Thoracic aorta endothelial cell (primary cell): ENCODE results near the gene IFNA7. TPM values are rescaled to one million over a fixed set of nuclear protein-coding genes. Genes with fewer than 3 reads are reported as not detected.

Experiments used
- small RNA-seq: library from RNA; depleted of rRNA; stranded (forward); fragments of <200 nt; gene quantifications from one replicate; pipeline ENCODE3, GENCODE V24; 2012
- total RNA-seq: library from RNA; depleted of rRNA; stranded (reverse); fragments of >200 nt; gene quantifications from 2 replicates; pipeline ENCODE4 v1.2.3, GENCODE V29; 2012

IFNA7 gene
- total RNA-seq: not detected in 2 replicates

GRCh38 chr9:21202105-21202504, at the start of gene IFNA7:
IFNA7 (minus strand) TSS chr9:21202205; CDS start chr9:21202165, 40 bp downstream.

GRCh38 chr9:21239911-21240310, 37.9 kb upstream of the IFNA7 start, which contains the start of gene IFNA14:
IFNA14 (minus strand) TSS chr9:21240005; CDS start chr9:21239935, 70 bp downstream.

GRCh38 chr9:21228122-21228521, 26.1 kb upstream of the IFNA7 start, which contains the start of gene IFNA17:
IFNA17 (minus strand) TSS chr9:21228222; CDS start chr9:21228173, 49 bp downstream.

GRCh38 chr9:21217211-21217610, 15.2 kb upstream of the IFNA7 start, which contains the start of gene IFNA16:
IFNA16 (minus strand) TSS chr9:21217311; CDS start chr9:21217305, 6 bp downstream.

GRCh38 chr9:21207043-21207442, 5.0 kb upstream of the IFNA7 start, which contains the start of gene IFNA10:
IFNA10 (minus strand) TSS chr9:21207143; CDS start chr9:21207097, 46 bp downstream.

GRCh38 chr9:21187487-21187886, 14.5 kb downstream of the IFNA7 start, which contains the start of gene IFNA4:
IFNA4 (minus strand) TSS chr9:21187587; CDS start chr9:21187531, 56 bp downstream.

GRCh38 chr9:21166560-21166959, 35.4 kb downstream of the IFNA7 start, which contains the start of gene IFNA21:
IFNA21 (minus strand) TSS chr9:21166660; CDS start chr9:21166612, 48 bp downstream.

Small RNA genes within 50 kb of the gene (small RNA-seq; reads per million reads assigned to genes)
- gene RF00019: not detected

Other genes with a start within 250 kb of the IFNA7 start
- gene HACD4, start 170.6 kb downstream of the IFNA7 start, total RNA-seq: 1.1 and 2.2 TPM in 2 replicates
- not detected in 2 replicates for gene IFNB1, start 124.3 kb downstream of the IFNA7 start, total RNA-seq
- not detected in 2 replicates for gene IFNW1, start 60.4 kb downstream of the IFNA7 start, total RNA-seq
- gene IFNA21, start 35.5 kb downstream of the IFNA7 start, total RNA-seq: not detected in 2 replicates
- gene IFNA4, start 14.6 kb downstream of the IFNA7 start, total RNA-seq: not detected in 2 replicates
- not detected in 2 replicates for gene IFNA10, start 4.9 kb upstream of the IFNA7 start, total RNA-seq
- gene IFNA16, start 15.1 kb upstream of the IFNA7 start, total RNA-seq: not detected in 2 replicates
- not detected in 2 replicates for gene IFNA17, start 26.0 kb upstream of the IFNA7 start, total RNA-seq
- not detected in 2 replicates for gene IFNA14, start 37.8 kb upstream of the IFNA7 start, total RNA-seq
- gene IFNA5, start 103.1 kb upstream of the IFNA7 start, total RNA-seq: not detected in 2 replicates
- gene KLHL9, start 133.2 kb upstream of the IFNA7 start, total RNA-seq: 46.5 and 57.7 TPM in 2 replicates
- gene IFNA6, start 148.7 kb upstream of the IFNA7 start, total RNA-seq: 0.22 TPM in 1 of 2 replicates, not detected in the other
- not detected in 2 replicates for gene IFNA13, start 165.9 kb upstream of the IFNA7 start, total RNA-seq
- gene IFNA2, start 183.2 kb upstream of the IFNA7 start, total RNA-seq: not detected in 2 replicates
- not detected in 2 replicates for gene IFNA8, start 206.9 kb upstream of the IFNA7 start, total RNA-seq
- not detected in 2 replicates for gene IFNA1, start 238.2 kb upstream of the IFNA7 start, total RNA-seq